Measurements from ENCODE around the gene CR1.
"Not testable (repeated sequence)": the region's sequence is repeated elsewhere in the genome, so short reads cannot be mapped to it uniquely, and the experiment has no call there.

GRCh38 chr1:207633699-207634289 is 137.8 kb downstream of the CR1 start:
- not testable (repeated sequence) for TF ChIP-seq CTCF, POLR2A, EP300, POLR2AphosphoS5 (IDR thresholded peaks at IDR 0.05)
